ENCODE measurements around the gene SMLR1.
A peak's percentile ranks its signal among the peaks of the same experiment; 100 is the strongest.

The SMLR1 gene

DNA sequence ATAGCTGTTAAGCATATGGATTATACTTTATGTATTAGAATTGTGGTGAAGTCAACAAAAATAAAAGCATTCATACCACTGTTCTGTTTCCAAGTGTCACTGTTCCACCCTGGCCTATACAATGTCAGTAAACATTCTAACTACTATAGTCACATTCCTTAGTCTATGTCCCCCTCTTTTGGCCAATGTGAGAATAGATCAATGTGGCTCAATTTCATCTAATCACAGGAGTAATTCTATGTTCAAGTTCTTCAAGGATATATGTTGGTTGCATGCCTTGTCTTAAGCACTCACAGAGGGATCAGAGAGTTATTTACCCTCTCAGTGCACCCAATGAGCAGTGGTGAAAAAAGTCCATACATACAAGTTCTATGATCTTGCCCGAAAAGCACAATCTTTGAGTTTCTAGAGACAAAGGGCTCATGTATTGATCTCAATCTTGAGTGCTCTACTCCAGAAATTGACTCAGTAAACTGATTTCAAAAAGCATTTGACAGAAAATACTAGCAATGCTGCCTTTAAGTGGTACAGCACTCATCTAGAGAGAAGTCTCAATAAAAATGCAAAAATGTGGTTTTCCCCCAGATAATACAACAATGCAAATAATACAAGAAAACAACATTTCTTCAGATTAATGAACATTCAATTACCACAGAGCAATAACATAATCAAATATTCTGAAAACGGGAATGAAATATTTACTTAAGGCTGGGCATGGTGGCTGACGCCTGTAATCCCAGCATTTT lies 16.5 kb downstream of the SMLR1 start:
- no peak overlapping the region for H3K27ac ChIP-seq
- no peak for TF ChIP-seq ZFX (IDR thresholded peaks at IDR 0.05; ENCODE audit: borderline replicate concordance)
- TF ChIP-seq, protein P1, sequence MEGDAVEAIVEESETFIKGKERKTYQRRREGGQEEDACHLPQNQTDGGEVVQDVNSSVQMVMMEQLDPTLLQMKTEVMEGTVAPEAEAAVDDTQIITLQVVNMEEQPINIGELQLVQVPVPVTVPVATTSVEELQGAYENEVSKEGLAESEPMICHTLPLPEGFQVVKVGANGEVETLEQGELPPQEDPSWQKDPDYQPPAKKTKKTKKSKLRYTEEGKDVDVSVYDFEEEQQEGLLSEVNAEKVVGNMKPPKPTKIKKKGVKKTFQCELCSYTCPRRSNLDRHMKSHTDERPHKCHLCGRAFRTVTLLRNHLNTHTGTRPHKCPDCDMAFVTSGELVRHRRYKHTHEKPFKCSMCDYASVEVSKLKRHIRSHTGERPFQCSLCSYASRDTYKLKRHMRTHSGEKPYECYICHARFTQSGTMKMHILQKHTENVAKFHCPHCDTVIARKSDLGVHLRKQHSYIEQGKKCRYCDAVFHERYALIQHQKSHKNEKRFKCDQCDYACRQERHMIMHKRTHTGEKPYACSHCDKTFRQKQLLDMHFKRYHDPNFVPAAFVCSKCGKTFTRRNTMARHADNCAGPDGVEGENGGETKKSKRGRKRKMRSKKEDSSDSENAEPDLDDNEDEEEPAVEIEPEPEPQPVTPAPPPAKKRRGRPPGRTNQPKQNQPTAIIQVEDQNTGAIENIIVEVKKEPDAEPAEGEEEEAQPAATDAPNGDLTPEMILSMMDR (IDR thresholded peaks at IDR 0.05): peak; percentile 69

DNA sequence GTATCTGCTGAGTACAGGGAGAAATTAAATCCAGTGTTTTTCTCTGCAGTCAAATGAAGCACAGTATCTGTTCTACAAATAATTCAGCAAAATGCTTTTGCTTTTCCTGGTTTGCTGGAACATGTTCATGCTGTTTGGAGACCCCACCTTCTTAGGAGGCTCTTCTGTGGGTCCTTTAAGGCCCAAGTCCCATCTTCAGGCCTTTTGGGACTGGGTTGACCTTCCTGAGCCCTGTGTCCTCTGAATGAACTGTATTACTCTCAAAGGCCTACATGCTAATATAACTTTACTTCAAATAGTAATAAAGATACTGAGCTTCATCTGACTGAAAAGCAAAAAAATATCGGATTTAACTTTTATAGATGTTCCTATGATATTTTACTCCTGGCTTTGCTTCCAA lies 19.3 kb downstream of the SMLR1 start:
- TF ChIP-seq ZFX (IDR thresholded peaks at IDR 0.05; ENCODE audit: borderline replicate concordance): no peak
- TF ChIP-seq, protein P1 (IDR thresholded peaks at IDR 0.05): no peak
- H3K27ac ChIP-seq: no peak overlapping the region

DNA sequence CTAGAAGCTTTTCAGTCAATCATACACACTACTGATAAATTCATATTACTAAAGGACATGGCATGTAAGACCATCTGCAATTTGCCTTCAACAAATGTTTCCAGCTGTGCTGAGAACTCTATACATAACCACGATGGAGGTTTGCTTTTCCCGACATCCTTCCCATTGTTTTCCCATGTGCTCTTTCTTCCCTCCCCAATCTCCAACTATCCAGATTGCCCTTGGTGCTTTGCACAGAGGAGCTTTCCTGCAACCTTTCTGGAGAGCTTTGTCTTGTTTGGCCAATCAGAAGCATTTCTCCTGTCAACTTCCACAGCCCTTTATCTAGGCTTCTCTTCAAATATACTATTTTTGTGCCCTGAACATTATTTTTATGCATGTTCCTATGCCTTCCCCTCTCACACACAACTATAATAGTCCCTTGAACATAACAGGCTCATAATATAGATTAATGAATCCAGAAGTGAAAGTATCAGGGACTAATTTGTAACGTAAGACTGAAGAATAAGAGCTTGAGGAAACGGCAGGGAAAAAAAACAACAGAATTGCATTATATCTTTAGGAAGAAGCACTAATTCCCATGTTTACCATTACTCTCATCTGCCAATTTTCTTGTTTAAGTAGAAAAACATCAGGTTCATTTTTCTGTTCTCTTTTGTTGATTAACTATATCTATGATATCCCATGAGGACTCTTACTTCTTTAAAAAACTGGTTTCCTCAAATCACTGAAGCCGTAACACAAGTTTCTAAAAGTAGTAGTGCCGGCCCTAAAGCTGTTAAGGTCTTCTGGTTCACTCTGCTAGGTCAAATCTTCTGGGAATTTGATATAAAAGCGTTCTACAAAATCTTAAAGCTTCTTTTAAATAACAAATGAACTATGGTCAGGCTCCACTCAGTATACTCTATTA lies 20.1 kb downstream of the SMLR1 start:
- H3K27ac ChIP-seq: no peak overlapping the region
- TF ChIP-seq ZFX (IDR thresholded peaks at IDR 0.05; ENCODE audit: borderline replicate concordance): no peak
- TF ChIP-seq, protein P1 (IDR thresholded peaks at IDR 0.05): no peak

DNA sequence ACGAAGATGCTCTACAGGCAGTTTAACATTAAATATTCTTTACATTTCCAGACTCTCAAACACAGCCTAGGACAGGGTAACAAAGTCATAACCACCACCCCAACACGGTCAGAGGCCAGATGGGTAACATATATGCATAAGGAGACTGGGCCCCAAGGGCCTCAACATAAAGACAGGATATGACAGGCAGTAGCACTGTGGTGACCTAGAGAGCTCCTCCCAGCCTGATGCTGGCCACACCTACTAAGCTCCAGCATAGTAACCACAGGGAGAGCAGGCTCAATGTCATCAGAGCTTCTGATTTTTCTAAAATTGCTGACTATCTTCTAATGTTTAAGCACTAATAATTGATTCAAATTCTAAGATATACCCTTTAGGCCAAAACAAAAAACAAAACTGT lies 21.7 kb downstream of the SMLR1 start:
- H3K27ac ChIP-seq: no peak overlapping the region
- TF ChIP-seq, protein P1 (IDR thresholded peaks at IDR 0.05): no peak
- no peak for TF ChIP-seq ZFX (IDR thresholded peaks at IDR 0.05; ENCODE audit: borderline replicate concordance)

DNA sequence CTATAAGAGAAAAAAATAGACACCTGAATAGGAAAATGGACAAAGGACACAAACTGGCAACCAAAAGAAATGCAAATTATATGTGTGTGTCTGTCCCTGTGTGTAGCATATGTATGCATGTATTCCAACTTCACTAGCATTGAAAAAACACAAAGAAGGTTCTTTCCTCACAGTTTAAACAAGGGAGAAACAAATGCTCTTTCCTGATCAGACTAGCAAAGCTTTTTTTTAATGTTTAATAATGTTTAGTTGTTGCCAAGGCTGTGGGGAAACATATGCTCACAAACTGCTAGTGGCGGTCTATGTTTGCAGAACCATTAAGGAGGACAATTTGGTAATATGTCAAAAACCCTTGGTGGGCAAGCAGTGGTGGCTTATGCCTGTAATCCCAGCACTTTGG lies 22.4 kb downstream of the SMLR1 start:
- H3K27ac ChIP-seq: no peak overlapping the region
- TF ChIP-seq, protein P1 (IDR thresholded peaks at IDR 0.05): no peak
- no peak for TF ChIP-seq ZFX (IDR thresholded peaks at IDR 0.05; ENCODE audit: borderline replicate concordance)

DNA sequence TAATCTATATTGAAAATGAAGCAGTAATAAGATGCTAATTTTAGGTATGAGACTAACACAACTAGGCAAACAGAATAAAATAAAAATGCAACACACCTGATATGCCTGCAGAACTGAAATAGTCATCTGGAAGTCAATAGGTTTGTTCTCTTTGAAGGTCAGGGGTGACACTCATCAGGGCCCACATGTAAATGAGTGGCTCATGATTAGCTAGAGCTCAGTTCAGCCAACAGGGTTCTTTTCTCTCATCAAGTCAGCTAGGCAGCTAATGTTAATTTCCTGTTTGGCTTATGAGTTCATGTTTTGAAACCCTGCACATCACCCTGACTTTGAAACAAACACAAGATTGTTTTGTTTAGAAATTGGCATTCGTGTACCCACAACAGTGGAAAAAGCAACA lies 23.8 kb downstream of the SMLR1 start:
- H3K27ac ChIP-seq: no peak overlapping the region
- TF ChIP-seq, protein P1 (IDR thresholded peaks at IDR 0.05): no peak
- TF ChIP-seq ZFX (IDR thresholded peaks at IDR 0.05; ENCODE audit: borderline replicate concordance): no peak

Data from 22Rv1 (cell line).